Activated naive CD4-positive, alpha-beta T cell treated with Interleukin-2 at 50 U/mL for 16 hours (primary cell): ENCODE data around the gene ATP2B2.

Experiments used
- DNase-seq: peaks from one replicate; pipeline ENCODE4 v3.0.0-alpha.2; 2020

Gene ATP2B2

GRCh38 chr3:10338591-10339353 is 166.6 kb downstream of the ATP2B2 start:
- DNase-seq, result no peak

GRCh38 chr3:10338164-10338470 is 167.3 kb downstream of the ATP2B2 start:
- no peak for DNase-seq

- DNase-seq, result no peak
These were observed 167.8 kb downstream of the ATP2B2 start for GRCh38 chr3:10337323-10338163.

GRCh38 chr3:10336761-10337160 is 168.6 kb downstream of the ATP2B2 start:
- DNase-seq, result no peak

- no peak for DNase-seq
These were observed 169.3 kb downstream of the ATP2B2 start for GRCh38 chr3:10335871-10336622.

- DNase-seq, result no peak
These were observed 170.1 kb downstream of the ATP2B2 start for GRCh38 chr3:10335190-10335738.

GRCh38 chr3:10334459-10334858 is 170.9 kb downstream of the ATP2B2 start:
- no peak for DNase-seq

GRCh38 chr3:10334042-10334441 is 171.3 kb downstream of the ATP2B2 start:
- DNase-seq, result no peak

GRCh38 chr3:10333349-10333650 is 172.1 kb downstream of the ATP2B2 start:
- DNase-seq, result no peak

- no peak for DNase-seq
These were observed 172.7 kb downstream of the ATP2B2 start for GRCh38 chr3:10332481-10333348.

- DNase-seq, result no peak
These were observed 174.1 kb downstream of the ATP2B2 start for GRCh38 chr3:10331320-10331719.

GRCh38 chr3:10330319-10330718 is 175.1 kb downstream of the ATP2B2 start:
- DNase-seq, result no peak

- no peak for DNase-seq
These were observed 175.8 kb downstream of the ATP2B2 start for GRCh38 chr3:10329495-10330015.

- no peak for DNase-seq
These were observed 176.8 kb downstream of the ATP2B2 start for GRCh38 chr3:10328460-10329071.

- no peak for DNase-seq
These were observed 177.8 kb downstream of the ATP2B2 start for GRCh38 chr3:10327592-10327991.

- no peak for DNase-seq
These were observed 183.1 kb downstream of the ATP2B2 start for GRCh38 chr3:10322352-10322710.

- DNase-seq, result no peak
These were observed 183.6 kb downstream of the ATP2B2 start for GRCh38 chr3:10321630-10322351.

GRCh38 chr3:10320320-10320677 is 185.1 kb downstream of the ATP2B2 start:
- no peak for DNase-seq

GRCh38 chr3:10319804-10320203 is 185.6 kb downstream of the ATP2B2 start:
- no peak for DNase-seq

GRCh38 chr3:10319251-10319650 is 186.1 kb downstream of the ATP2B2 start:
- DNase-seq, result no peak

GRCh38 chr3:10317961-10318350 is 187.4 kb downstream of the ATP2B2 start:
- DNase-seq, result no peak
